Measurements from ENCODE around the gene INTS1. TPM values are rescaled to one million over a fixed set of nuclear protein-coding genes. Genes with fewer than 3 reads are reported as not detected.

INTS1 gene
- total RNA-seq, 1 experiment from 2014 or later = 161 TPM

DNA sequence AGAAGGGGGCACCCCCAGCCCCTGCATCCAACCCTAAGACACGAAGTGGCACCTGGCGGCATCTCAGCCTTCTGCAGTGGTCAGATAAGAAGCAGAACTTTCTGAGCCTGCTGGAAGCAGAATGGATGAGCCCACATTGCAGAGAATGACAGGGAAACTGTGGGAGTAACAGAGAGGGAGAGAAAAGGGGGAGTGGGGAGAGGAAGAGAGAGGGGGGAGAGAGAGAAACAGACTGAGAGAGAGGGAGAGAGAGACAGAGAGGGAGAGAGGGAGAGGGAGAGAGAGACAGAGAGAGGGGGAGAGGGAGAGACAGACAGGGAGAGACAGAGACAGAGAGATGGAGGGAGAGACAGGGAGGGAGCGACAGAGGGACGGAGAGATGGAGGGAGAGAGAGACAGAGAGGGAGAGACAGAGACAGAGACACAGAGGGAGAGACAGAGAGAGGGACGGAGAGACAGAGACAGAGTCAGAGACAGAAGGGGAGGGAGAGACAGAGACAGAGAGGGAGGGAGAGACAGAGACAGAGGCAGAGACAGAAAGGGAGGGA is 80.9 kb downstream of the INTS1 start (continued):
- no peak for TF ChIP-seq ZNF425 (CRISPR knock-in tag; conservative IDR thresholded peaks at IDR 0.05)

DNA sequence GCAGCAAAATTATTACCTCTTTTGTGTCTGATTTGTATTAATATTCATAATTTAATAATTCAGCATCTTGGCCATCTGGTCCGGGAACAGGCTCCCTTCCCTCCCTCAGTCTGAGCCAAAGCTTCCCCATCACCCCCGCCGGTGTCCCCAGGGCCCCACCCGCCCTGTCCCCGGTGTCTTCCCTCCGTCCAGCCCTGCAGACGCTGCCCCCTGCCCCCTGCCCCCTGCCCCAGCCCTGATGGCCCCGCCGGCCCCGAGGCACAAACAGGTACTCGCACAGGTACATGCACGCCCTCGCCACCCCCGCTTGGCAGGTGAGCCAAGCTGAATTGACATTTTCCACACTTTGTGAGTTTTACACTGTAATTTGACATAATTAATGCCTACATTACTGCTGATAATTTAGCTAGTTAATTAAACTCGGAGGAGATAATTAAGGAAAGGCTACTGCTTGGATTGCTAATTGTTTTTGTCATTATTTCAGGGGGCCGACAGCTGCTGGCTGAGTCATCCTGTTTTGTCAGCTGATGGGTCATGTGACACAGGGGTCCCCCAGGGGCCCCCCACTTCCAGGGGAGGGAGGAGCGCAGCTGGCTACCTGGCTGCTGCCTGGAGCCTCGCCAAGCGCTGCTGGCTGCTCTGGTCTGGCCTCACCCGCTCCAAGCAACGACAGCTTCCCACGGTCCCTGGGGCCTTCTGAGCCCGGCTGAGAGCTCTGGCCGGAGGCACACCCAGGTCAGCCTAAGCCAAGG is 81.5 kb downstream of the INTS1 start:
- H3K9me3 Mint-ChIP-seq = peaks cover 4% of the 10 kb centered on the region; the same call in 1 of the 2 replicates
- no peak for TF ChIP-seq NR1H2 (CRISPR knock-in tag; IDR thresholded peaks at IDR 0.05)
- TF ChIP-seq ZNF425 (CRISPR knock-in tag; conservative IDR thresholded peaks at IDR 0.05) = no peak
- no peak for TF ChIP-seq PRDM15 (CRISPR knock-in tag; IDR thresholded peaks at IDR 0.05)
- peak; percentile 85 for TF ChIP-seq USF2 (CRISPR knock-in tag; IDR thresholded peaks at IDR 0.05)
- no peak for TF ChIP-seq GRHL2 (CRISPR knock-in tag; IDR thresholded peaks at IDR 0.05; ENCODE audit: insufficient replicate concordance, severe bottlenecking)
- no peak for TF ChIP-seq TEAD1 (CRISPR knock-in tag; IDR thresholded peaks at IDR 0.05)
- TF ChIP-seq ATF1 (CRISPR knock-in tag; IDR thresholded peaks at IDR 0.05) = no peak
- no peak for TF ChIP-seq ZNF423 (CRISPR knock-in tag; IDR thresholded peaks at IDR 0.05)
- no peak for TF ChIP-seq HMGA2 (CRISPR knock-in tag; IDR thresholded peaks at IDR 0.05)
- no peak for TF ChIP-seq GTF2I (CRISPR knock-in tag; conservative IDR thresholded peaks at IDR 0.05)
- TF ChIP-seq, protein P1, sequence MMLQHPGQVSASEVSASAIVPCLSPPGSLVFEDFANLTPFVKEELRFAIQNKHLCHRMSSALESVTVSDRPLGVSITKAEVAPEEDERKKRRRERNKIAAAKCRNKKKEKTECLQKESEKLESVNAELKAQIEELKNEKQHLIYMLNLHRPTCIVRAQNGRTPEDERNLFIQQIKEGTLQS (CRISPR knock-in tag; conservative IDR thresholded peaks at IDR 0.05) = no peak
- TF ChIP-seq, protein P2, sequence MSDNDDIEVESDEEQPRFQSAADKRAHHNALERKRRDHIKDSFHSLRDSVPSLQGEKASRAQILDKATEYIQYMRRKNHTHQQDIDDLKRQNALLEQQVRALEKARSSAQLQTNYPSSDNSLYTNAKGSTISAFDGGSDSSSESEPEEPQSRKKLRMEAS (CRISPR knock-in tag; IDR thresholded peaks at IDR 0.05) = no peak
- TF ChIP-seq, protein P3, sequence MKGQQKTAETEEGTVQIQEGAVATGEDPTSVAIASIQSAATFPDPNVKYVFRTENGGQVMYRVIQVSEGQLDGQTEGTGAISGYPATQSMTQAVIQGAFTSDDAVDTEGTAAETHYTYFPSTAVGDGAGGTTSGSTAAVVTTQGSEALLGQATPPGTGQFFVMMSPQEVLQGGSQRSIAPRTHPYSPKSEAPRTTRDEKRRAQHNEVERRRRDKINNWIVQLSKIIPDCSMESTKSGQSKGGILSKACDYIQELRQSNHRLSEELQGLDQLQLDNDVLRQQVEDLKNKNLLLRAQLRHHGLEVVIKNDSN (CRISPR knock-in tag; IDR thresholded peaks at IDR 0.05) = peak; percentile 81; the same call in 1 of the 2 replicates
- POLR2A ChIA-PET = no interaction called here
- H3K36me3 Mint-ChIP-seq = no peaks in the 10 kb centered on the region
- H3K4me1 Mint-ChIP-seq = peaks cover 8% of the 10 kb centered on the region
- CTCF ChIA-PET = interaction anchor here (0.6 to 2.5 kb wide), 6 partner anchors 10 to 199 kb away, joined by 3 to 25 read pairs (median 4); no protein-coding TSS in a partner anchor
- no peak overlapping the region for H3K27ac Mint-ChIP-seq
- H3K27me3 Mint-ChIP-seq (ENCODE audit: low read depth) = peaks cover 2% of the 10 kb centered on the region; the same call in 1 of the 2 replicates
- H3K4me3 Mint-ChIP-seq = no peak overlapping the region
- no peak for ATAC-seq
- no peak for DNase-seq (ENCODE audit: low spot score)
